ENCODE data around the gene TXNDC9.
A peak's percentile ranks its signal among the peaks of the same experiment; 100 is the strongest.
"Not testable (repeated sequence)": the region's sequence is repeated elsewhere in the genome, so short reads cannot be mapped to it uniquely, and the experiment has no call there.

The TXNDC9 gene

GRCh38 chr2:99335911-99336803 is at the start of gene TXNDC9:
TXNDC9 (minus strand) TSS chr2:99336333; CDS start chr2:99333210, 3,123 bp downstream.
- DNase-seq (ENCODE audit: low read depth), result peak; percentile 92

DNA sequence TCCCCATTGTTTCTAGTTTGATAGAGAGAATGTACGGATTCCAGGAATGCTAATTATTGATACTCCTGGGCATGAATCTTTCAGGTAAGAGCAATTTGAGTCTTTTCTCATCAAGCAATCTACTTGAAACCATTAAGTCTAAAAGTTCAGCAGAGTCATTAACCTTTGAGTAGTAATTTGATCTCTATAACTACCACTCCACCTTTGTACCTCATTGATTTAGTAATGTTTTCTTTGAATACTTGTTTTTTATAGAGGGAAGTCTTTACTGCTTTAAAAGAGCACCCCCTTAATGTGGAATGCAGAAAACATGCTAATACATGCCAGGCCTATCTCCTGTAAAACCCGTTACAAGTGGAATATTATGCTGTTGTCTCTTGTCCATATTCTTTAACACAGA is 46.0 kb upstream of the TXNDC9 start:
- no peak for DNase-seq (ENCODE audit: low read depth)

- no peak for DNase-seq (ENCODE audit: low read depth)
Measured at GRCh38 chr2:99380376-99381010, 44.4 kb upstream of the TXNDC9 start.

DNA sequence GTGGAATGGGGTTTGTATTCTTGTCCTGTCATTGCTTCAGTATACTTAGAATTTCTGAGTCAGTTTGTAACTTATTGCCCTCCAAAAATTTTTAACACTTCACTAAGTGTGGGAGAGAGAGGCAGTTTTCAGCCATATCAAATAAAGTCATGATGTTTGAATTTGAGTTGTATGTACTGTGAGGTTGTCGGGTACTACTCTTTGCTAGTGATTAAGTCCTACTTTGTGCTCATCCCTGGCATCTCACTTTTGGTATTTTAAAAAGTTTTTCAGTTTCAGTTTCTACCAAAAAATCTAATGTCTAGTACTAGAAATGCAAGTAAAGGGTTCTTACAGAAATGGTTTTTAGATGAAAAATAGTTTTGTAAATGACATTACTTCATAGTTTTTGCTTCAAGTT is 41.7 kb upstream of the TXNDC9 start:
- DNase-seq (ENCODE audit: low read depth), result no peak

GRCh38 chr2:99376254-99376864 is 40.2 kb upstream of the TXNDC9 start:
- no peak for DNase-seq (ENCODE audit: low read depth)

DNA sequence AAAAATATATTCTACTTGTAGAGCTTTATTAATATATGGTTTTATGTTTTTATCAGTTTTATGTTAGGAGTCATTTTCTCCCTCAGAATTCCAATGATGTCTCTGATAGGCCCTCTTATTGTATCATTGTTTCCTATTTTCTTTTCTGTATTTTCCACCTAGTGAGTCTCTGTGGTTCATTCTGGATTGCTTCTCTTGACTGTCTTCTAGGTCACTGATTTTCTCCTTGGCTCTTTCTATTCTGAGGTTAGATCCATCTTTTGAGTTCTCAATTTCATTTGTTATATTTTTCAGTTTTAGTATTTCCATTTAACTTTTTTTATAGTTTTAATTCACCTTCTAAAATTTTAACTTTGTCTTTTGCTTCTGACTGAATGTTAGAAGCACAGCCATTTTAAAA is 38.6 kb upstream of the TXNDC9 start:
- DNase-seq (ENCODE audit: low read depth), result no peak

DNA sequence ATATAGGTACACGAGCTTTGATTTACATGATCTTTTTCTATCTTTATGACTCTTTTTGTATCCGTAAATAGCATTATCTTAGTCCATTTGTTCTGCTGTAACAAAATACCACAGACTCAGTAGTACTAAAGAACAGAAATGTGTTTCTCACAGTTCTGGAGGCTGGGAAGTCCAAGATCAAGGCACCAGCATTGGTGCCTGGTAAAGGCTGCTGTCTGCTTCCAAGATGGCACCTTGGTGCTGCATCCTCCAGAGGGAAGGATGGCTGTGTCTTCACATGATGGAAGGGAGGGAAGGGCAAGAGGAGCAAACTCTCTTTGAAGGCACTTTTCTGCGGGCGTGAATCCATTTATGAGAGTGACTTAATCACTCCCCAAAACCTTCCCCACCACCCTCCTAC is 37.0 kb upstream of the TXNDC9 start:
- no peak for DNase-seq (ENCODE audit: low read depth)

GRCh38 chr2:99368854-99369253 is 32.7 kb upstream of the TXNDC9 start:
- not testable (repeated sequence) for DNase-seq (ENCODE audit: low read depth)

GRCh38 chr2:99365661-99366060 is 29.5 kb upstream of the TXNDC9 start:
- no peak for DNase-seq (ENCODE audit: low read depth)

DNA sequence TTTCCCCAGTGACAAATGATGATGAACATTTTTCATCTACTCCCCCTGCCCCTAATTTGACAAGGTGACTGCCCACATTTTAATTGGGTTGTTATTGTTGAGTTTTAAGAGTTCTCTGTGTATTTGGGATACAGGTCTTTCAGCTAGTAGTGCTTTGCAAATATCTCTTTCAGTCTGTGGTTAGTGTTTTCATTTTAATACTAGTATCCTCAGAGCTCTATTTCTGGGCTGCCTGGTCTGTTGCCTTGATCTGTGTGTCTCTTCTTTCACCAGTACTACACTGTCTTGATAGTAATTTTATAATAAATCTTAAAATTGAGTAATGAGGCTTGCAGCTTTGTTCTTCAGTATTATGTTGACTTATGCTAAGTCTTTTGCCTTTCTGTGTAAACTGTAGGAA is 20.7 kb upstream of the TXNDC9 start:
- DNase-seq (ENCODE audit: low read depth), result no peak

- DNase-seq (ENCODE audit: low read depth), result not testable (repeated sequence)
Measured at GRCh38 chr2:99354825-99355224, 18.7 kb upstream of the TXNDC9 start.

DNA sequence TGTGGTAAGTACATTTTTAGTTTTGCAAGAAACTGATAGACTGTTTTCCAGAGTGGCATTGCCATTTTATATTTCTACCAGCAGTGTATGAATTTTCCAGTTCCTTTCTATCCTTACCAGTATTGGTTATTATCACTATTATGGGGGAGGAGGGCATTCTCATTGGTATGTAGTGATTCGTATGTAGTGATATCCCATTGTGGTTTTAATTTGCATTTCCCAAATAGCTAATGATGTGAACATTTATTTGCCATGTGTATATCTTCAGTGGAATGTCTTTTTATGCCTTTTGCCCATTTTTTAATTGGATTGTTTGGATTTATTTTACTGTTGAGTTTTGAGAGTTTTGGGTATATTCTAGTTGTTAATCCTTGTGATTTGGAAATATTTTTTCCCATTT is 17.9 kb upstream of the TXNDC9 start:
- no peak for DNase-seq (ENCODE audit: low read depth)

DNA sequence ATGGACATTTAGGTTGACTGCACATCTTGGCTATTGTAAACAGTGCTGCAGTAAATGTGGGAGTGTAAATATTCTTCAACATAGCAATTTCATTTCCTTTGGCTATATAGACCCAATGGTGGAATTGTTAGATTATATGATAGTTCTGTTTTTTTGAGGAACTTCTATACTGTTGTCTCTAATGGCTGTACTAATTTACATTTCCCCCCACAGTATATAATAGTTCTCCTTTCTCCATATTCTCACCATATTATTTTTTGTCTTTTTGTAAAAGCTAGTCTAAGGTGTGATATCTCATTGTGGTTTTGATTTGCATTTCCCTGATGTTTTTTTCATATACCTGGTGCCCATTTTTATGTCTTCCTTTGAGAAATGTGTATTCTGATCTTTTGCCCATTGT is 14.1 kb upstream of the TXNDC9 start:
- no peak for DNase-seq (ENCODE audit: low read depth)

- no peak for DNase-seq (ENCODE audit: low read depth)
Measured at GRCh38 chr2:99348173-99348572, 12.0 kb upstream of the TXNDC9 start.

DNA sequence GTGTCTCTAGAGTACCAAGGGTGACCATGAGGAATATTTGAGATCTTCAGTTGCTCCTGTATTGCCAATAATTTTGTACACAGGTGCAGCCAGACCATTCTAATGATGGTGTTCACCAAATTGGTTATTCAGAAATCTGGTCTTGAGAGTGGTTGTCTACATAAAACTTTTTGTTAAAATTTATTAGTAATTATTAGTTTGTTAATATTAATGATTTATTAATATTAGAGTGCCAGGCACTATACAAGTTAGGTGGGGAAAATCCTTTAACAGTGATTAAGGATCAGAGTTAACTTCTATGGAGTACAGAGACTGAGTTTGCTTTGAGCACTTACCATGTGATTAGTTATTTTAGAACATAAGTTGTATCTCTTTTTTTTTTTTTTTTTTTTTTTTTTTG is 10.1 kb upstream of the TXNDC9 start:
- DNase-seq (ENCODE audit: low read depth), result no peak

GRCh38 chr2:99345446-99345845 is 9.3 kb upstream of the TXNDC9 start:
- DNase-seq (ENCODE audit: low read depth), result not testable (repeated sequence)

DNA sequence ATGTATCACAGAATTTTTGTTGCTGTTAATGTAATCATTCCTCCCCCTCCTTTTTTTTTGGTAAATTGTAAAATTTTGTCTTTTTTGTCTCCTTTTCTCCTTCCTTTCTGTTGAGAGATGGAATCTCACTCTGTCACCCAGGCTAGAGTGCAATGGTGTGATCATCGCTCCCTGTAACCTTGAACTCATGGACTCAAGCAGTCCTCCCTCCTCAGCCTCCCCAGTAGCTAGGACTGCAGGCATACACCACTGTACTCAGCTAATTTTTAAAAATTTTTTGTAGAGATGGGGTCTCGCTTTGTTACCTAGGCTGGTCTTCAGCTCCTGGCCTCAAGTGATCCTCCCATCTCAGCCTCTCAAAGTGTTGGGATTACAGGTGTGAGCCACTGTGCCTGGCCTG is 6.4 kb upstream of the TXNDC9 start:
- no peak for DNase-seq (ENCODE audit: low read depth)

- DNase-seq (ENCODE audit: low read depth), result no peak
Measured at GRCh38 chr2:99340669-99341236, 4.6 kb upstream of the TXNDC9 start.

DNA sequence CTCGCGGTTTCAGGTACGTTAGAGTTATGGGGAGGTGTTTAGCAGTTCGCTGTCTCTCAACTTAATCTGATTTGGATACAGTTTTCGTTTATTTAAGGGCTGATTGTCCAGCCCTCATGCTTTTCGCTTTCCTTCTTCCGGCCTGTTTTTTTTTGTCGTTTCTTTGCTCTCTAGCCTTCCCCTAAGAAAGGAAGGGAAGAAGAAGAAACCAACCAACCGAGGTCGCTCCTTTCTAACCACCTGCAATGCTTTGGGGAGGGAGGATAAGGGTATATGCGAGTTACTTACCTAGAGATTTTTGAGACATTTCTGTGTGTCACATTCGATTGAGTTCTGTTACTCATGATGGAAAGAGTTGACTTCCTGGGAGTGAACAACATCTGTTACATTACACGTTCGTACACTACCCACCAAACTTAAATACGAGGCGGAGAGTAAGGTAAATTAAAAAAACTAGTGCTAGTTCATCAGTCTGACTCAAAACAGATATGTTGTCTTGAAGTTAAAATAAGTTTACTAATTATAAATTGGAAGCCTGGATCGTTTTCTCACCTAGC is 2.0 kb upstream of the TXNDC9 start:
- DNase-seq (ENCODE audit: low read depth), result no peak

- DNase-seq (ENCODE audit: low read depth), result peak; percentile 79
Measured at GRCh38 chr2:99337113-99338028, 1.2 kb upstream of the TXNDC9 start, which contains the start of gene EIF5B. EIF5B (plus strand) TSS chr2:99337389; CDS start chr2:99337555, 166 bp downstream.

DNA sequence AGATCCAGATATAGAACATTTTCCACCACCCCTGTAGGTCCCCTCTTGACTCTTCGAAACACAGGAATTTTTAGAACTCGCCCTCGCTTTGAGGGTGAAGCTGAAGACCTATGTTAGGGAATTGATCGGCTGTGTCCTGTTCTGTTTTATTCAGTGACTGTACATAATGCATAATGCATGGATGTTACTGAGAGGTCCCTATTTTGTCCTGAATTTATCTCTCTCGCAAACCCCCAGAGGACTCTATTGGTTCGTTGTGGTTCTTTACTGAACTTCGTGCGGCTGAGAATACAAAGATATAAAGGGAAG is 625 bp upstream of the TXNDC9 start:
- DNase-seq (ENCODE audit: low read depth), result no peak
